Measurements from ENCODE around the gene CNPY2. TPM values are rescaled to one million over a fixed set of nuclear protein-coding genes. Genes with fewer than 3 reads are reported as not detected.
"Not testable (repeated sequence)": the region's sequence is repeated elsewhere in the genome, so short reads cannot be mapped to it uniquely, and the experiment has no call there.

The CNPY2 gene
- total RNA-seq, 1 experiment from 2014 or later = 311 TPM

- in situ Hi-C loops (cut with HindIII; ENCODE audit: low pct_unique_long_range_greater_than_20kb, low sequenced_read_pairs) = no loop called here
- no peak for DNase-seq (ENCODE audit: low read depth, low spot score)
Observed at GRCh38 chr12:56274299-56274698, 41.5 kb downstream of the CNPY2 start.

DNA sequence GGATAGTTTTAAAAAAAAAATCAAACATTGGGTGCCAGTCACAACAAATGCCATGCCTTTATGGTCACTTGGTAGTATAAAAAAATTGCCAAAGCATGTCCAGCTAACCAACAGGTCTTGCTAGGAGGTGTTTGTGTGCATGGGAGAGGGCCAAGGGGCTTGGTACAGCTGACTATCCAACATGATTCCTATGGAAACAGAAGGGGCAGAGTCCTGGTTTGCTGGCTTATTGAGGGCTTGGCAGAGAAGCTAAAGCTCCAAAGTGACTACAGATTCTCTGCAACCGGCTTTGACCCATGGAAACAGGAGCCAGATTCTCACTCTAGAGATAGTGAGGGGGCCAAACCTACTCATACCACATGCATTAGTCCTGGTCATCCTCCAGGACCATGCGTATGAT lies 43.3 kb downstream of the CNPY2 start:
- in situ Hi-C loops (cut with HindIII; ENCODE audit: low pct_unique_long_range_greater_than_20kb, low sequenced_read_pairs); DNase-seq (ENCODE audit: low read depth, low spot score): not testable (repeated sequence)

DNA sequence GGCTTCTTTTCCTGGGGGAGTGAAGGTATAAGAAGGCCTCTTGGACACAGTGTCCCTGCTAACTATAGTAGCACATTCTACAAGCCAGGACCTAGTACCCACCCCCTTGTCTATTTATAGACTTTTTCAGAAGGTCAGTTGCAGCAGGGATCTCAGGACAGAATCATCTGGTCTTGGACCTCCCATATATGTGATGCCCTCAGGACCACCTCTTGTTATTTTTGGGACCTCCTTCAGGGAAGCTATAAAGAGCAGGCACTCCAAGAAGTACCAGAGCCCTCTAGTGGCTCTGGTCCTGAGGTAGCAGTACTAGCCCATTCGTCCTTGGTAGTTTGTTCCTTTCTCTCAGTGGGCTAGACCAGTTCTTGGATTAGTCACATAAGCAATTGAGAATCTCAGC lies 44.8 kb downstream of the CNPY2 start:
- in situ Hi-C loops (cut with HindIII; ENCODE audit: low pct_unique_long_range_greater_than_20kb, low sequenced_read_pairs) = no loop called here
- DNase-seq (ENCODE audit: low read depth, low spot score) = peak; percentile 65

GRCh38 chr12:56267443-56268071 lies 48.2 kb downstream of the CNPY2 start:
- in situ Hi-C loops (cut with HindIII; ENCODE audit: low pct_unique_long_range_greater_than_20kb, low sequenced_read_pairs) = no loop called here
- DNase-seq (ENCODE audit: low read depth, low spot score) = peak; percentile 11

DNA sequence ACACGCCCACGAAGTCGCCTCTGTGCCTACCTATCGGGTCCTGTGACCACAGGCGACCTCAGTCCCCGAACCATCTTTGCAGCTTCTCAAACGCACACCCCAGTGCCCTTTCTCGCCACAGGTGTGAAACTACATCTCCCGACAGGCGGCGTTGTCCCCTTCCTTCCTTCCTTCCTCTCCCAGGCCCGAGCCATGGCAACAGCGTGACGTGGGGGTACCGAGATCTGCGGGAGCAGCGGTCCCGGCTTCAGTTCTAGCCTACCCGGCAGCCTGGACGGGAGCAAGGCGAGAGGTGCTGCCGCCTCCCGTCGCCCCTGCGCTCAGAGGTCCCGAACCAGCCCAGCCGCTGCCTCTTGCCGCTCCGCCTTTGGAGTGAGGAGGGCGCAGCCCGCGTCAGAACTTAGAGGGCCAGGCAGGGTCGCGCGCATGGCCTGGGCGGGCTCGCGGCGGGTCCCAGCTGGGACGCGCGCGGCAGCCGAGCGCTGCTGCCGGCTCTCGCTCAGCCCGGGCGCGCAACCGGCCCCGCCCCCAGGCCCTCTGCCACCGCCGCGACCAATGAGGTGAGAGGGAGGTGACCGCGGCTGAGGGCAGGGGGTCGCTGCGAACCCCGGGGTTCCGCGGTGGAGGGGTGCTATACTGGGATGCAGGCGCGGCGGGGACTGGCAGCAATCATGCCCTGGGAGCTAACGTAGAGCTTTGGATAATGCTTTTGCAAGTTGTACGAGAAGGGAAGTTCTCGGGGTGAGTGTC lies 48.9 kb downstream of the CNPY2 start, which contains the start of gene COQ10A:
TSS of gene COQ10A (plus strand) at position 250 of the 750 bp plus-strand sequence. CDS start at position 427, 177 bp downstream.
- peak; percentile 90 for DNase-seq (ENCODE audit: low read depth, low spot score)
- in situ Hi-C loops (cut with HindIII; ENCODE audit: low pct_unique_long_range_greater_than_20kb, low sequenced_read_pairs) = no loop called here

DNA sequence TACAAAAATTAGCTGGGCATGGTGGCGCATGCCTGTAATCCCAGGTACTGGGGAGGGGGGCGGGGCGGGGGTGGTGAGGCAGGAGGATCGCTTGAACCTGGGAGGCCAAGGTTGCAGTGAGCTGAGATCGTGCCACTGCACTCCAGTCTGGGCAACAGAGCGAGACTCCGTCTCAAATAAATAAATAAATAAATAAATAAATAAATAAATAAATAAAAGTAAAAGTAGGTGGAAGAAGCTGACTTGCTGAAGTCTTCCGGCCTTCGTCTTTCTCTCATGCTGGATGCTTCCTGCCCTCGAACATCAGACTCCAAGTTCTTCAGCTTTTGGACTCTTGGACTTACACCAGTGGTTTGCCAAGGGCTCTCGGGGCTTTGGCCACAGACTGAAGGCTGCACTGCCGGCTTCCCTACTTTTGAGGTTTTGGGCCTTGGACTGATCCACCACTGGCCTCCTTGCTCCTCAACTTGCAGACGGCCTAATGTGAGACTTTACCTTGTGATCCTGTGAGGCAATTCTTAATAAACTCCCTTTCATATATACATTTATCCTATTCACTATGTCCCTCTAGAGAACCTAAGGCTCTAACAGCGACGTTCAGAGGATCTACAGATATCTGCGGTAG lies 49.6 kb downstream of the CNPY2 start:
- in situ Hi-C loops (cut with HindIII; ENCODE audit: low pct_unique_long_range_greater_than_20kb, low sequenced_read_pairs) = not testable (repeated sequence)

GRCh38 chr12:56262955-56263354 lies 52.8 kb downstream of the CNPY2 start:
- in situ Hi-C loops (cut with HindIII; ENCODE audit: low pct_unique_long_range_greater_than_20kb, low sequenced_read_pairs); DNase-seq (ENCODE audit: low read depth, low spot score): not testable (repeated sequence)

More for the DNA sequence above, 49.6 kb downstream of the CNPY2 start:
- DNase-seq (ENCODE audit: low read depth, low spot score) = not testable (repeated sequence)

DNA sequence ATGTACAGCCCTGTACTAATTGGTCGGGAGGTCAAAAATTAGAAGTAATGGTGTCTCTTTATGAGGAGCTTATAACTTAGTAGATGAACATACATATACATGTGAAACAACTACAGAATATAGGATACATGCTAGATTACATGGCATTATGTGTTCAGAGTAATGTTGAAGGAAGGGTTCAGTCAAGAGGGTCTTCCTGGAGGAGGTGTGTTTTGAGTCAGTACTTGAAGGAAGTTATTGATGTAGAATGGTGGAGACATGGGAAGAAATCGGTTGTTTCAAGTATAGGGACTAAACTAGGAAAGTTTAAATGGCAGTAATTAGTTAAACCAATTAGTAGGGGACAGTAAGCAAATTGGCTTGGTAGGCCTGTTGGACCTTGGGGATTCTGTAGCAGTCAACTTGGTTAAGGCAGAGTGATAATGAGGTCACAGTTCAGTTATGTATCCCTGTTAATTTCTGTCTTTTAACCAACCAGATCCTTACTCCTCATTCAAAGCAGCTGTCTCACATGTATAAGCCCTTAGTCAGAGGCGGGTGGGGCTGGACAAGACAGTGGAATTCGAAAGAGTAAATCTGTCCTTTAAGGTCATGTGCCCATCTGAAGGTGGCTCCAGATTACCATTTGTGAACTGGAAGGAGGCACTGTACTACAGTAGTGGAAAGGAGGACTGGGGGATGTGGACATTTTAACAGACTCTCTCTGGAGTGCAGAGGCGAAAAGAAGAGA lies 54.1 kb downstream of the CNPY2 start:
- in situ Hi-C loops (cut with HindIII; ENCODE audit: low pct_unique_long_range_greater_than_20kb, low sequenced_read_pairs) = no loop called here
- DNase-seq (ENCODE audit: low read depth, low spot score) = peak; percentile 26

DNA sequence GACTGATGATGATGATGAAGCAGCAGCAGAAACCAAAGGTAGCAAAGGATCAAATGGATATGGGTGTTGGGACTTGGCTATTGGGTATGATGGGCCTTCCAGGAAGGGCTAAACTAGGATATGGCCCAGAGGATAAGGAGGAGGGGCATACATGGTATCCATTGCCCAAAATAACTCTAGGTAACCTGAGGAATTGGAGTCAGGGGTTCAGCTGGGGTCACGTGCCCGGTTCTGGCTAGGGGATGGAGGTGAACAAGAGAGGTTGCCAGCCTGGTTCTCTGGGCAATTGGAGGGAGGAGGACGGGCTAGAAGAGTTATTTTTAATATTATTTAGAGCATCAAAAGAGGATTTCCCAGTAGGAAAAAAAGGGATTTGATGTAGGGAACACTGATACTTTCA lies 54.9 kb downstream of the CNPY2 start:
- DNase-seq (ENCODE audit: low read depth, low spot score) = no peak
- in situ Hi-C loops (cut with HindIII; ENCODE audit: low pct_unique_long_range_greater_than_20kb, low sequenced_read_pairs) = no loop called here

DNA sequence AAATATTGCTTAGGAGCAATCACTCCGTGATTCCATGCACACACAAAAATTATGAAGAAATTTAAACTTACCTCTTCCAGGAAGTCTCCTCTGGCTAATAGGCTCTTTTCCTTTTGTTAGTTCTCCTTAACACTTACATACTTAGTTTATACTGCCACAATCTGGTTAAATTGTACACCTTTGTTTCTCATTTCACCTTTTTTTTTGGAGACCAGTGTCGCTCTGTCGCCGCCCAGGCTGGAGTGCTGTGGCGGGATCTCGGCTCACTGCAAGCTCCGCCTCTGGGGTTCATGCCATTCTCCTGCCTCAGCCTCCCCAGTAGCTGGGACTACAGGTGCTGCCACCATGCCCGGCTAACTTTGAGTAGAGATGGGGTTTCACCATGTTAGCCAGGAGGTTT lies 55.4 kb downstream of the CNPY2 start:
- in situ Hi-C loops (cut with HindIII; ENCODE audit: low pct_unique_long_range_greater_than_20kb, low sequenced_read_pairs) = no loop called here

More for the DNA sequence above, 55.4 kb downstream of the CNPY2 start:
- no peak for DNase-seq (ENCODE audit: low read depth, low spot score)

Small RNA genes lying within 50 kb of the gene (small RNA-seq; reads per million reads assigned to genes)
- 0 to 0.10 reads per million in 2 experiments for gene RNU7-40P

Other genes starting within 250 kb of the CNPY2 start
- gene ERBB3, start 235.8 kb downstream of the CNPY2 start, total RNA-seq (2014; rRNA removed; shearing (Covaris generic)) = 114 and 125 TPM in 2 replicates
- 473 and 487 TPM in 2 replicates for gene PA2G4, start 211.4 kb downstream of the CNPY2 start, total RNA-seq (2014; rRNA removed; shearing (Covaris generic))
- gene RPL41, start 199.4 kb downstream of the CNPY2 start, total RNA-seq (2014; rRNA removed; shearing (Covaris generic)) = 5,360 and 5,858 TPM in 2 replicates
- 5.6 and 7.3 TPM in 2 replicates for gene ZC3H10, start 197.7 kb downstream of the CNPY2 start, total RNA-seq (2014; rRNA removed; shearing (Covaris generic))
- gene ESYT1, start 187.7 kb downstream of the CNPY2 start, total RNA-seq (2014; rRNA removed; shearing (Covaris generic)) = 90.9 and 100 TPM in 2 replicates
- 63.2 and 66.0 TPM in 2 replicates for gene MYL6B, start 163.4 kb downstream of the CNPY2 start, total RNA-seq (2014; rRNA removed; shearing (Covaris generic))
- gene MYL6, start 157.6 kb downstream of the CNPY2 start, total RNA-seq (2014; rRNA removed; shearing (Covaris generic)) = 483 and 574 TPM in 2 replicates
- gene SMARCC2, start 126.5 kb downstream of the CNPY2 start, total RNA-seq (2014; rRNA removed; shearing (Covaris generic)) = 20.9 and 39.0 TPM in 2 replicates
- 47.7 and 48.9 TPM in 2 replicates for gene RNF41, start 94.1 kb downstream of the CNPY2 start, total RNA-seq (2014; rRNA removed; shearing (Covaris generic))
- 37.8 and 47.5 TPM in 2 replicates for gene NABP2, start 91.6 kb downstream of the CNPY2 start, total RNA-seq (2014; rRNA removed; shearing (Covaris generic))
- gene SLC39A5, start 85.9 kb downstream of the CNPY2 start, total RNA-seq (2014; rRNA removed; shearing (Covaris generic)) = not detected in 2 replicates
- gene ANKRD52, start 57.6 kb downstream of the CNPY2 start, total RNA-seq (2014; rRNA removed; shearing (Covaris generic)) = 13.5 and 14.7 TPM in 2 replicates
- gene COQ10A, start 49.0 kb downstream of the CNPY2 start, total RNA-seq (2014; rRNA removed; shearing (Covaris generic)) = 16.4 and 18.4 TPM in 2 replicates
- 110 and 119 TPM in 2 replicates for gene CS, start 15.7 kb downstream of the CNPY2 start, total RNA-seq (2014; rRNA removed; shearing (Covaris generic))
- gene PAN2, start 18.0 kb upstream of the CNPY2 start, total RNA-seq (2014; rRNA removed; shearing (Covaris generic)) = 32.5 and 50.6 TPM in 2 replicates
- 0.34 TPM in 1 of 2 replicates, not detected in the other for gene IL23A, start 22.9 kb upstream of the CNPY2 start, total RNA-seq (2014; rRNA removed; shearing (Covaris generic))
- gene STAT2, start 44.1 kb upstream of the CNPY2 start, total RNA-seq (2014; rRNA removed; shearing (Covaris generic)) = 131 and 139 TPM in 2 replicates
- not detected in 2 replicates for gene APOF, start 46.9 kb upstream of the CNPY2 start, total RNA-seq (2014; rRNA removed; shearing (Covaris generic))
- 7.7 and 10.1 TPM in 2 replicates for gene TIMELESS, start 133.4 kb upstream of the CNPY2 start, total RNA-seq (2014; rRNA removed; shearing (Covaris generic))
- not detected in 2 replicates for gene MIP, start 138.7 kb upstream of the CNPY2 start, total RNA-seq (2014; rRNA removed; shearing (Covaris generic))
- gene SPRYD4, start 152.6 kb upstream of the CNPY2 start, total RNA-seq (2014; rRNA removed; shearing (Covaris generic)) = 4.5 and 4.8 TPM in 2 replicates
- not detected in 2 replicates for gene GLS2, start 172.2 kb upstream of the CNPY2 start, total RNA-seq (2014; rRNA removed; shearing (Covaris generic))
- 4.9 and 6.0 TPM in 2 replicates for gene RBMS2, start 205.8 kb upstream of the CNPY2 start, total RNA-seq (2014; rRNA removed; shearing (Covaris generic))

Data from SK-MEL-5 (cell line).